Measurements from ENCODE around the gene PLSCR3.

Gene PLSCR3

DNA sequence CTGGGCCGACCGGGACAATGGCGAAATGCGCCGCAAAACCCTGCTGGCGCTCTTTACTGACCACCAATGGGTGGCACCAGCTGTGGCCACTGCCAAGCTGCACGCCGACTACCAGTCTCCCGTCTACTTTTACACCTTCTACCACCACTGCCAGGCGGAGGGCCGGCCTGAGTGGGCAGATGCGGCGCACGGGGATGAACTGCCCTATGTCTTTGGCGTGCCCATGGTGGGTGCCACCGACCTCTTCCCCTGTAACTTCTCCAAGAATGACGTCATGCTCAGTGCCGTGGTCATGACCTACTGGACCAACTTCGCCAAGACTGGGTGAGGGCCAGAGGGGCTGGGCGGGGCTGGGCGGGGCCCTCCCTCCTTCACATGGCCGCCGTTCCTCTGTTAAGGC, 21.5 kb upstream of the PLSCR3 start:
- peaks cover 26% of the 10 kb centered on the region; the same call in 1 of the 2 replicates for H3K27me3 ChIP-seq (ENCODE audit: insufficient read depth, low read length)
- no peaks in the 10 kb centered on the region for H3K4me1 ChIP-seq (ENCODE audit: insufficient read depth, low read length, severe bottlenecking)
- no peaks in the 10 kb centered on the region for H4K20me1 ChIP-seq (ENCODE audit: insufficient read depth, low read length)
- no peak overlapping the region for H3K4me2 ChIP-seq (ENCODE audit: low read length)
- no peaks in the 10 kb centered on the region for H3K9me2 ChIP-seq (ENCODE audit: low read depth, low read length)
- no peaks in the 10 kb centered on the region for H3K9me3 ChIP-seq (ENCODE audit: low read length)
- no peaks in the 10 kb centered on the region for H3K79me2 ChIP-seq (ENCODE audit: insufficient read depth, low read length)
- no peak overlapping the region for H2AFZ ChIP-seq (ENCODE audit: low read length)
- no peak overlapping the region for H3K27ac ChIP-seq (ENCODE audit: low read depth, low read length, poor library complexity, severe bottlenecking)
- no peak for TF ChIP-seq CTCF (IDR thresholded peaks at IDR 0.05; ENCODE audit: low read length)
- TF ChIP-seq EZH2 (IDR thresholded peaks at IDR 0.05; ENCODE audit: borderline replicate concordance, low read length): no peak
- no peak overlapping the region for H3K4me3 ChIP-seq (ENCODE audit: low read depth, low read length, poor library complexity, severe bottlenecking)
- H3K36me3 ChIP-seq (ENCODE audit: insufficient read depth, low read length): no peaks in the 10 kb centered on the region
- H3F3A ChIP-seq (ENCODE audit: insufficient read depth, low read length): no peaks in the 10 kb centered on the region
- no peak overlapping the region for H3K9ac ChIP-seq (ENCODE audit: low read length)

DNA sequence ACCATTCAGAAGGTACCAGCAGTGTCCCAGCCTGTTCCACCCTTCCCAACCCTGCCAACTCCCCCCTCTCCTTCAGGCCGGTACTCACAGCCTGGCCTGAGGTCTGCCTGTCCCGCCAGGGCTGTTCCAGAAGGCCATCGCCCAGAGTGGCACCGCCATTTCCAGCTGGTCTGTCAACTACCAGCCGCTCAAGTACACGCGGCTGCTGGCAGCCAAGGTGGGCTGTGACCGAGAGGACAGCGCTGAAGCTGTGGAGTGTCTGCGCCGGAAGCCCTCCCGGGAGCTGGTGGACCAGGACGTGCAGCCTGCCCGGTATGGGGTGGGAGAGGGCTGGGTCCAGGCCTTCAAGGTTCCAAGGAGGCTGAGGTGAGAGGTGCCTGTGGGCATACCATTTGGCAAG, 20.5 kb upstream of the PLSCR3 start:
- H3K36me3 ChIP-seq (ENCODE audit: insufficient read depth, low read length): no peaks in the 10 kb centered on the region
- no peaks in the 10 kb centered on the region for H3K79me2 ChIP-seq (ENCODE audit: insufficient read depth, low read length)
- no peak overlapping the region for H3K4me2 ChIP-seq (ENCODE audit: low read length)
- H3K9me3 ChIP-seq (ENCODE audit: low read length): no peaks in the 10 kb centered on the region
- no peaks in the 10 kb centered on the region for H4K20me1 ChIP-seq (ENCODE audit: insufficient read depth, low read length)
- H2AFZ ChIP-seq (ENCODE audit: low read length): no peak overlapping the region
- H3F3A ChIP-seq (ENCODE audit: insufficient read depth, low read length): no peaks in the 10 kb centered on the region
- H3K9me2 ChIP-seq (ENCODE audit: low read depth, low read length): no peaks in the 10 kb centered on the region
- H3K9ac ChIP-seq (ENCODE audit: low read length): no peak overlapping the region
- no peaks in the 10 kb centered on the region for H3K4me1 ChIP-seq (ENCODE audit: insufficient read depth, low read length, severe bottlenecking)
- H3K4me3 ChIP-seq (ENCODE audit: low read depth, low read length, poor library complexity, severe bottlenecking): no peak overlapping the region
- H3K27me3 ChIP-seq (ENCODE audit: insufficient read depth, low read length): peaks cover 26% of the 10 kb centered on the region; the same call in 1 of the 2 replicates
- H3K27ac ChIP-seq (ENCODE audit: low read depth, low read length, poor library complexity, severe bottlenecking): no peak overlapping the region
- no peak for TF ChIP-seq CTCF (IDR thresholded peaks at IDR 0.05; ENCODE audit: low read length)
- no peak for TF ChIP-seq EZH2 (IDR thresholded peaks at IDR 0.05; ENCODE audit: borderline replicate concordance, low read length)

DNA sequence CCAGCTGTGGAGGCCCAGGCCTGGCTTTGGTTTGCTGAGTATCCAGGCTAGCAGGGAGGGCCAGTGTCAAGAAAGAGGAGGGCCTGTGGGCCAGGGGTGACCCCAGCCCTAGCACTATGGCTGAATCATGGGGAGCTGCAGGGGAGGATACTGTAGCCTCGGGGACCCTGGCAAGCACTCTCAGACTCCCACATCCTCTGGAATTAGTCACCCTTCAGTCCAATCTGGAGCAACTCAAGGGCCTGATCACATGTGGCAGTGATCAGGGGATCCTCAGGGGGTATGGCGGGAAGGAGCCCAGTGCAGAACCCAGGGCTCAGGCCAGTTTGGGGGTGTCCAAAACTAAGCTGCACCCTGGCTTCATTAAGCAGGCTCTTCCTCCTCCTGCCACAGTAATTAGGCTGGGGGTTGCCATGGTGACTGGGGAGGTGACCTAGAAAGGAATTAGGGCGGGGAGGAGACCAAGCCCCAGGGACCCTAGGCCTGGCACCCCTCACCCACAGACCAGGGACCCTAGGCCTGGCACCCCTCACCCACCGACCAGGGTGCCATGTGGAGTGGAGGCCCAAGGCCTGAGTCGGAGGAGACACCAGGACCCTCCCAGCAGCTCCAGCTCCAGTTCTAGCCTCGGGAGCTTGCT, 19.1 kb upstream of the PLSCR3 start:
- TF ChIP-seq CTCF (IDR thresholded peaks at IDR 0.05; ENCODE audit: low read length): no peak
- Histone ChIP-seq H3K9me2 (ENCODE audit: low read depth, low read length) (no peaks in the 10 kb centered on the region), H3K27me3 (ENCODE audit: insufficient read depth, low read length) (peaks cover 16% of the 10 kb centered on the region; the same call in 1 of the 2 replicates), H3K79me2 (ENCODE audit: insufficient read depth, low read length) (no peaks in the 10 kb centered on the region), H3F3A (ENCODE audit: insufficient read depth, low read length) (no peaks in the 10 kb centered on the region), H3K4me2 (ENCODE audit: low read length) (no peak overlapping the region), H3K27ac (ENCODE audit: low read depth, low read length, poor library complexity, severe bottlenecking) (no peak overlapping the region), H3K9ac (ENCODE audit: low read length) (no peak overlapping the region), H2AFZ (ENCODE audit: low read length) (no peak overlapping the region), H3K4me1 (ENCODE audit: insufficient read depth, low read length, severe bottlenecking) (no peaks in the 10 kb centered on the region), H3K9me3 (ENCODE audit: low read length) (no peaks in the 10 kb centered on the region), H3K4me3 (ENCODE audit: low read depth, low read length, poor library complexity, severe bottlenecking) (no peak overlapping the region), H3K36me3 (ENCODE audit: insufficient read depth, low read length) (no peaks in the 10 kb centered on the region), H4K20me1 (ENCODE audit: insufficient read depth, low read length) (no peaks in the 10 kb centered on the region)

All from OCI-LY1 (cell line).